Left lung (tissue), 10 donors: Measurements from ENCODE around the gene CCDC197. TPM values are rescaled to one million over a fixed set of nuclear protein-coding genes. Genes with fewer than 3 reads are reported as not detected.

ENCODE experiments used
- ATAC-seq: fragments of 200-7000 bp; cut with Tn5 transposase; one replicate; pipeline ENCODE4 v1.9.1; 2020; ENCODE audit warnings: moderate library complexity
- DNase-seq, 4 donors: peaks; one replicate each; pipeline ENCODE4 v3.0.0-alpha.2; 2013 to 2020
- H3K27ac ChIP-seq, 2 donors: fragments of 200-600 bp; sonication (generic) in 1 of 2; one replicate each; pipeline versions ENCODE4 v1.5.0 to v1.8.0; 2020 to 2021
- H3K27me3 ChIP-seq, 2 donors: fragments of 200-600 bp; sonication (generic) in 1 of 2; one replicate each; pipeline versions ENCODE4 v1.5.0 to v1.8.0; 2020 to 2021
- H3K36me3 ChIP-seq, 2 donors: fragments of 200-600 bp; sonication (generic) in 1 of 2; one replicate each; pipeline versions ENCODE4 v1.5.0 to v1.8.0; 2020 to 2021
- H3K4me1 ChIP-seq, 2 donors: fragments of 200-600 bp; one replicate each; pipeline ENCODE4 v1.8.0; 2021
- H3K4me3 ChIP-seq, 2 donors: fragments of 200-600 bp; sonication (generic) in 1 of 2; one replicate each; pipeline versions ENCODE4 v1.5.0 to v1.8.0; 2020 to 2021; ENCODE audit warnings: mild to moderate bottlenecking in 1 of 2
- H3K9me3 ChIP-seq, 2 donors: fragments of 200-600 bp; sonication (generic) in 1 of 2; one replicate each; pipeline versions ENCODE4 v1.5.0 to v1.8.0; 2020 to 2021
- intact Hi-C, 2 donors: fragments of 100-400 bp; cut with DNase I; formaldehyde crosslinking; loops; one replicate each; pipeline versions ENCODE4 v1.11.2 to v1.14.2; 2022
- polyA plus RNA-seq, 6 donors: library from polyadenylated mRNA; unstranded; fragments of 120-200 nt; gene quantifications; one replicate each; pipeline ENCODE4 v1.2.1, GENCODE V29; 2013; ENCODE audit not compliant: insufficient read length in 6 of 6
- total RNA-seq, 2 donors: library from RNA; stranded (reverse); fragmentation: NEBNext Ultra II Directional; extraction: Animal tissue kit (Norgen Biotek cat#: 25700); gene quantifications; one replicate each; pipeline ENCODE4 v1.2.1, GENCODE V29; 2021
- TF ChIP-seq, protein P1 (sequence below), 2 donors: fragments of 200-600 bp; sonication (generic) in 1 of 2; IDR thresholded peaks; one replicate each; pipeline versions ENCODE4 v1.5.0 to v1.8.0; 2021; ENCODE audit warnings: antibody characterized with exemption in 2 of 2
- donor health status: DM: no; HTN: yes; CAD: no.
- donor health status: DM: no; HTN: no; CAD: no.

Gene CCDC197
- total and polyA plus RNA-seq, 8 donors: not detected

DNA sequence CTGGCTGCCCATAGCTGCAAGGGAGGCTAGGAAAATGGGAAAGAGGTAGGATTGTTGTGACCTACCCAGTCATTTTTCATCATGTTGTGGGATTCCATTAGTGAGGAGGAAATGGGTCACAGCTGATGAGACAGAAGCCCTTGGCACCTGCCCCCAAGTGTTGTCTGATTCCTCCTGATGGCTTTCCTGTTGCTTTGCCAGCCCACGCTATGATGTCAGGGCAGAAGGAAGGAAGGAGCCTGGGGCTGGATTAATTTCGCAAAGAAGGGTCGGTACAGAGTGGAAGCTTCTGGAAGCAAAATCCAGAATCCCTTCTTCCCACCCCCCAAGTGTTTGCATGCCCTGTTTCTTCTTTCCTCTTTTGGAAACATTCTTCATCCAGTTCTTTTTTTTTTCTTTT lies 37.8 kb downstream of the CCDC197 start:
- Histone ChIP-seq H3K27ac (no peak overlapping the region), H3K4me3 (no peak overlapping the region), H3K36me3 (no peaks in the 10 kb centered on the region), H3K4me1 (no peaks in the 10 kb centered on the region), H3K27me3 (no peaks in the 10 kb centered on the region), H3K9me3 (no peaks in the 10 kb centered on the region)
- ATAC-seq (no peak), DNase-seq (no peak)
- intact Hi-C loops: loop anchor here in 1 of 2 donors (5.0 kb wide), 1 partner anchor 102 kb away; no protein-coding TSS in a partner anchor
- TF ChIP-seq, protein P1, sequence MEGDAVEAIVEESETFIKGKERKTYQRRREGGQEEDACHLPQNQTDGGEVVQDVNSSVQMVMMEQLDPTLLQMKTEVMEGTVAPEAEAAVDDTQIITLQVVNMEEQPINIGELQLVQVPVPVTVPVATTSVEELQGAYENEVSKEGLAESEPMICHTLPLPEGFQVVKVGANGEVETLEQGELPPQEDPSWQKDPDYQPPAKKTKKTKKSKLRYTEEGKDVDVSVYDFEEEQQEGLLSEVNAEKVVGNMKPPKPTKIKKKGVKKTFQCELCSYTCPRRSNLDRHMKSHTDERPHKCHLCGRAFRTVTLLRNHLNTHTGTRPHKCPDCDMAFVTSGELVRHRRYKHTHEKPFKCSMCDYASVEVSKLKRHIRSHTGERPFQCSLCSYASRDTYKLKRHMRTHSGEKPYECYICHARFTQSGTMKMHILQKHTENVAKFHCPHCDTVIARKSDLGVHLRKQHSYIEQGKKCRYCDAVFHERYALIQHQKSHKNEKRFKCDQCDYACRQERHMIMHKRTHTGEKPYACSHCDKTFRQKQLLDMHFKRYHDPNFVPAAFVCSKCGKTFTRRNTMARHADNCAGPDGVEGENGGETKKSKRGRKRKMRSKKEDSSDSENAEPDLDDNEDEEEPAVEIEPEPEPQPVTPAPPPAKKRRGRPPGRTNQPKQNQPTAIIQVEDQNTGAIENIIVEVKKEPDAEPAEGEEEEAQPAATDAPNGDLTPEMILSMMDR (IDR thresholded peaks at IDR 0.05): no peak

- DNase-seq: peak in 2 of 4 donors; percentile 57 to 60
- Histone ChIP-seq H3K4me1 (no peaks in the 10 kb centered on the region), H3K27ac (no peak overlapping the region), H3K4me3 (no peak overlapping the region), H3K36me3 (no peaks in the 10 kb centered on the region), H3K9me3 (no peaks in the 10 kb centered on the region), H3K27me3 (no peaks in the 10 kb centered on the region)
- intact Hi-C loops: no loop called here
- TF ChIP-seq, protein P1 (IDR thresholded peaks at IDR 0.05): peak; percentile 75 to 86
- ATAC-seq: peak; percentile 96
These were observed 39.4 kb downstream of the CCDC197 start for GRCh38 chr14:94036313-94037167.

DNA sequence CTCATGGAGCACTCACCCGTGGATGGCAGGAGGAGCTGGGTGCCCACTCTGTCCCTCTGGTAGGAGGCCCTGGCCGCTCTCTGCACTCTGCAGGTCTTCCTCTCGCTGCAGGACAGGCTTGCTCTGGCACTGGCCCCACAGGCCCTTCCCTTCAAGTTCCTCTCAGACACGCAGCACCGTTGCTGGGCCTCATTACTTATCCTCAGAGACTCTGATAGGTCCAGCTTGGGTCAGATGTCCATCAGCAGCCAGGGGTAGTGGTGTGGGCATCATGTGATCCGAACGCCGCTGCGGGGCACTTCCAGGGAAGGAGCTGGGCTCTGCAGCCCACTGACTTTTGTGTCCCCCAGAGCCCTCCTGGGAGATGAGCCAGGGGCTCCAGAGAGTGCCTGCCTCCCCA lies 40.9 kb downstream of the CCDC197 start:
- TF ChIP-seq, protein P1 (IDR thresholded peaks at IDR 0.05): no peak
- H3K4me3 ChIP-seq: no peak overlapping the region
- DNase-seq (no peak), ATAC-seq (no peak)
- no peaks in the 10 kb centered on the region for H3K9me3 ChIP-seq
- no peaks in the 10 kb centered on the region for H3K27me3 ChIP-seq
- H3K36me3 ChIP-seq: no peaks in the 10 kb centered on the region
- intact Hi-C loops: no loop called here
- no peak overlapping the region for H3K27ac ChIP-seq
- peaks cover 3% of the 10 kb centered on the region in 2 donors for H3K4me1 ChIP-seq

DNA sequence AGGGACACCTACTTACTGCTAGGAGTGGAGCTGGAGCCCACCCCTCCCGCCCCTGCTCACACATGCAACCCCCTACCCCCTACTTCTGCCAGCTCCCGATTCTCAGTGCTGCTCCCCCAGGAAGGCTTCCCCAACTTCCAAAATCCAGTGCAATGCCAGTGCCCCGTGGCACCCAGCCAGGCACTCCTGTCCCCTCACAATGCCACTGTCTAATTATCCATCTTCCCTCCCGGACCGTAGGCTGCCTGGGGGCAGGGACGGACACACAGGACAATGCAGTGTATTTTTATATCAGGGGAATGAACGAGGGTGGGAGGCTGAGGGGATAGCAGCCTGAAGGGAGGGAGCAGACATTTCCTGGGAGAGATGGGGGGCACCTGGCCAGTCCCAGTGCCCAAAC lies 41.4 kb downstream of the CCDC197 start:
- Histone ChIP-seq H3K36me3 (peaks cover 0 to 1% of the 10 kb centered on the region in 2 donors), H3K9me3 (no peaks in the 10 kb centered on the region), H3K4me1 (peaks cover 3% of the 10 kb centered on the region in 2 donors), H3K27ac (no peak overlapping the region), H3K27me3 (no peaks in the 10 kb centered on the region), H3K4me3 (no peak overlapping the region)
- TF ChIP-seq, protein P1 (IDR thresholded peaks at IDR 0.05): no peak
- no peak for ATAC-seq
- DNase-seq: no peak
- intact Hi-C loops: no loop called here

GRCh38 chr14:94038921-94039629 lies 42.0 kb downstream of the CCDC197 start:
- Histone ChIP-seq H3K9me3 (no peaks in the 10 kb centered on the region), H3K4me1 (peaks cover 3% of the 10 kb centered on the region in 2 donors), H3K4me3 (no peak overlapping the region), H3K36me3 (peaks cover 0 to 7% of the 10 kb centered on the region in 2 donors), H3K27me3 (no peaks in the 10 kb centered on the region), H3K27ac (no peak overlapping the region)
- DNase-seq (no peak), ATAC-seq (no peak)
- TF ChIP-seq, protein P1 (IDR thresholded peaks at IDR 0.05): no peak
- intact Hi-C loops: no loop called here
